ENCODE data around the gene PXT1. TPM values are rescaled to one million over a fixed set of nuclear protein-coding genes. Genes with fewer than 3 reads are reported as not detected.

Gene PXT1
- total RNA-seq, 1 donor = 0.43 TPM

DNA sequence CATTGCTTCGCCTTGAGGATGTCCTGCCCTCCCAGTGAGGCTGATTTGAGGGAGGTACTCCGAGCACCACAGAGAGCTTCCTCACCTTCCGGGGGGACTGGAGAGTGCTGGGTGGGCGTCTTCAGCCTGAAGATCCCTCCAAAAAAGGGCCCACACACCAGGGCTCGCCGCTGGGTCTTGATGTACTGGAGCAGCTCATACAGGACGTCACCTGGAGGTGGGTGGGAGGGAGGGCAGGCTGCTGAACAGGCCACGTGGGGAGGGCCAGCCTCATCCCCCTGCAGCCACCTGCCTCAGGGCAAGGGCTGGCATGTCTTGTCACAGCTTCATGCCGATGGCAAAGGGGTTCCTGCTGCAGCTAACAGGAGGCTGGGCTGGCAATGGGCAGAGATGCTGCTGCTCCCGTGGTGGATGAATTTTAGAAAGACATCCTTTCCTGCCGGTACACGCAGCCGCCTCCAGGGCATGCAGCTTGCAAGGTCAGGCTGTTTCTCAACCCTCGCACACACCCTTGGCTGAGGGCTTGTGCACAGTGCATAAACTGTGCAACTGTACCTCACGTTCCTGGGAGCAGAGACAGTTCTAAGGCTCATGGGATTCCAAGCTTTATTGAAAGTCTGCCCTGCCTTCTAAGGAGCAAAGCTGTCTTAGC, 69.2 kb downstream of the PXT1 start:
- no peak for DNase-seq (ENCODE audit: low read depth)
- TF ChIP-seq, protein P1, sequence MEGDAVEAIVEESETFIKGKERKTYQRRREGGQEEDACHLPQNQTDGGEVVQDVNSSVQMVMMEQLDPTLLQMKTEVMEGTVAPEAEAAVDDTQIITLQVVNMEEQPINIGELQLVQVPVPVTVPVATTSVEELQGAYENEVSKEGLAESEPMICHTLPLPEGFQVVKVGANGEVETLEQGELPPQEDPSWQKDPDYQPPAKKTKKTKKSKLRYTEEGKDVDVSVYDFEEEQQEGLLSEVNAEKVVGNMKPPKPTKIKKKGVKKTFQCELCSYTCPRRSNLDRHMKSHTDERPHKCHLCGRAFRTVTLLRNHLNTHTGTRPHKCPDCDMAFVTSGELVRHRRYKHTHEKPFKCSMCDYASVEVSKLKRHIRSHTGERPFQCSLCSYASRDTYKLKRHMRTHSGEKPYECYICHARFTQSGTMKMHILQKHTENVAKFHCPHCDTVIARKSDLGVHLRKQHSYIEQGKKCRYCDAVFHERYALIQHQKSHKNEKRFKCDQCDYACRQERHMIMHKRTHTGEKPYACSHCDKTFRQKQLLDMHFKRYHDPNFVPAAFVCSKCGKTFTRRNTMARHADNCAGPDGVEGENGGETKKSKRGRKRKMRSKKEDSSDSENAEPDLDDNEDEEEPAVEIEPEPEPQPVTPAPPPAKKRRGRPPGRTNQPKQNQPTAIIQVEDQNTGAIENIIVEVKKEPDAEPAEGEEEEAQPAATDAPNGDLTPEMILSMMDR (IDR thresholded peaks at IDR 0.05; ENCODE audit: insufficient read depth, low read depth, low read length) = no peak
- H3K4me3 ChIP-seq (ENCODE audit: low read depth, low read length) = no peak overlapping the region

DNA sequence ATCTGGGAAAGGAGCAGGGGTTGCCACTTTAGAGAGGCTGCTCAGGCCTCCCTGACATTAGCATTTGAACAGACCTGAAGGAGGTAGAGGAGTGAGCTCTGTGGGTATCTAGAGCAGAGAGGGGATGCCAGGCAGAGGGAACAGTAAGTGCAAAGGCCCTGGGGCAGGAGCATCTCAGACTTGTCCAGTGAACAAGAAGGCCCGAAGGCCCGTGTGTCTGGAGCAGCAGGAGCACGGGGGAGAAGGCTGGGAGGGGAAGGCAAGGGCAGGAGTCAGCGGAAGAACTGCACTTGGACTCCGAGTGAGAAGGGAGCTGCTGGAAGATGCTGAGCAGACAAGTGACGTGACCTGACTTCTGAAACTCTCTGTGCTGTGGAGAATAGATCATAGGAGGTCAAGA, 70.6 kb downstream of the PXT1 start:
- DNase-seq (ENCODE audit: low read depth) = no peak
- no peak overlapping the region for H3K4me3 ChIP-seq (ENCODE audit: low read depth, low read length)
- TF ChIP-seq, protein P1 (IDR thresholded peaks at IDR 0.05; ENCODE audit: insufficient read depth, low read depth, low read length) = no peak

DNA sequence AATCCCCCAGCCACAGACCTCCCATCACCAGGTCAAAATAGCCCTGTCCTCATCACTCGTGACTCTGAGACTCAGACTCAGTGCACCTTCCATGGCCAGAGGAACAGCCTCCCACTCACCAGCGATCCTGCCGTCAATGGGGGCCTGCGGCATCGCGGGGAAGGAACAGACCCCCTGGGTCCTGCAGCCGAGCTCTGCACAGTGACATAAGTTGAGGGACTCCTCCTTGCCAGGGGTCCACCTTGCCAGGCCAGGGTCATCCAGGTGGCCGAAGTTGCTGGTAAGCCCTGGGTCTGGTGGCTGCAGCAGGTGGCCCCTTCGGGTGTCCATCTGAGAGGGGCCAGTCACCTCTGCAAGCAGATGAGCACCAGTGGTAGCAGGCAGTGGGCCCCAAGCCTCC, 71.4 kb downstream of the PXT1 start:
- DNase-seq (ENCODE audit: low read depth) = no peak
- TF ChIP-seq, protein P1 (IDR thresholded peaks at IDR 0.05; ENCODE audit: insufficient read depth, low read depth, low read length) = no peak
- H3K4me3 ChIP-seq (ENCODE audit: low read depth, low read length) = no peak overlapping the region

DNA sequence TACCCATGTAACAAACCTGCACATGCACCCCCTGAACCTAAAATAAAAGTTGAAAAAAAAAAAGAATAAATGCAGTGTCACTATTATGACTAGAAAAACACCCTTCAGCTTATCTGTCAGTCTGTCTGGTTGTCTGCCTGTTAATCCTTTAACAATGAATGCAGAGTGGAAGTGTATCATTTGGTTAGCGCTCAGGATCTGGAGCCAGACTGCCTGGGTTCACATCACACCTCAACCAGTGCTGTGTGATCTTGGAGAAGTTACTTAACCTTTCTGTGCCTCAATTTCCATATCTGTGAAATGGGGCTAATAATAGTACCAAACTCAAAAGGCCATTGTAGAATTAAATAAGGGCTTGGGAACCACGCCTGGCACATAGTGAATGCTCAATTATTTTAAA, 72.0 kb downstream of the PXT1 start:
- TF ChIP-seq, protein P1 (IDR thresholded peaks at IDR 0.05; ENCODE audit: insufficient read depth, low read depth, low read length) = no peak
- no peak overlapping the region for H3K4me3 ChIP-seq (ENCODE audit: low read depth, low read length)
- DNase-seq (ENCODE audit: low read depth) = no peak

DNA sequence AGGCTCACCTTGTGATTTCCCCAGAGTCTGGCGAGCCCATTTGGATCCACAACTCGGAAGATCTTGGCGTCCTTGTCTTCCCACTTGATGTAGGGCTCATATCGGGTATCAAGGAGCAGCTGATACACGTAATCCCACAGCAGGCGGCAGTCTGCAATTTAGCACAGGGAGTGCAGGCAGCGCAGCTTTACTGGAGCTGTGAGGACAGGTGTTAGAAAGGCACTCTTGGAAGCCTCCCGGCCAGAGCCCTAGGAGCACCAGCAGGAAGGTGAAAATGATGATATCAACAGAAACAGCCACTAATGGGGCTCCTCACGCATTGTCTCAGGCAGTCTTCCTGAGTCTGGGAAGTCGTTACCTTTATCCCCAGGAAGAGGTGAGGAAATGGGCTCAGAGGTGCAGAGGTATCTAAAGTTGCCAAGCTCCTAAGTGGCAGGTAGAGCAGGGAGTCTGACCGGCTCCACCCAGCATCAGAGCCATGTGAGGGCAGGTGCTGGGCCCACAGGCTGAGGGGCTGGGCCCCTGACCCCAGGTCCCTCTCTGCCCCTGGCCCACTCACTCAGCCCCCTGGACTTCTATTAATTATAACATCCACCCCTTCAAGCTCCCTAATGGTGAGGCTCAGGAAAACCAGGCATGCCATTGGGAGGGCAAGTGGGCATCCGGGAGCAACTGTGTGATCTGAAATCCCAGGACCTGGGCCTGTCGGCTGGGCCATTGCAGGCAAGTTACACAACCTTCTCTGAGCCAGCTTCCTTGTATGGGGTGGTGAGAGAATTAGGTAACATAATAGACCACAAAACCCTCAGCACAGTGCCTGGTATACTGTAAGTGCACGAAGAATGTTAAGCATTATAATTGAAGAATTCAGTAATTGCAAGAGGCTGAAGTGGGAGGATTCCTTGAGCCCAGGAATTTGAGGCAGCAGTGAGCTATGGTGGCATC, 73.5 kb downstream of the PXT1 start:
- no peak overlapping the region for H3K4me3 ChIP-seq (ENCODE audit: low read depth, low read length)
- DNase-seq (ENCODE audit: low read depth) = peak; percentile 73
- TF ChIP-seq, protein P1 (IDR thresholded peaks at IDR 0.05; ENCODE audit: insufficient read depth, low read depth, low read length) = no peak

DNA sequence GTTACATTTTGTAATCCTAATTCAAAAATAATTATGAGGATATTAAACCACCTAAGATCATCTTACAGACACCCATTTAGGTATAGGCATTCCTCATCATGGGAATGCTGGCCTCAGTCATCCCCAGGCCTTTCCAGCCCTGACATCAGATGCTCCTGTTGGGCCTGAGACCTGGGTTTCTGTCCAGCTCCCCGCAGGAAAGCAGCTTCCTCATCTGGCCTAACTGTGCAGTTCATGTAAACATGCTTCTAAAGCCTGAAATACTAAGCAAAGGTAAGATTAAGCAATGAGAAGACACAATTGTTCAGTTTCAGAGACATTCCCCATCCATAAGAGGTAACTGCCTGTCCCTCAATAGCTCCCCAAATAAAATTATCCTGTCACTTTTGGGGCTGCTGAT, 74.2 kb downstream of the PXT1 start:
- TF ChIP-seq, protein P1 (IDR thresholded peaks at IDR 0.05; ENCODE audit: insufficient read depth, low read depth, low read length) = no peak
- no peak overlapping the region for H3K4me3 ChIP-seq (ENCODE audit: low read depth, low read length)
- DNase-seq (ENCODE audit: low read depth) = no peak

All from fibroblast of villous mesenchyme (primary cell).